Activated CD8-positive, alpha-beta memory T cell treated with anti-CD3 and anti-CD28 coated beads for 36 hours (primary cell): Measurements from ENCODE around the gene SPACA5B. TPM values are rescaled to one million over a fixed set of nuclear protein-coding genes. Genes with fewer than 3 reads are reported as not detected.
"Not testable (repeated sequence)": the region's sequence is repeated elsewhere in the genome, so short reads cannot be mapped to it uniquely, and the experiment has no call there.

ENCODE experiments used
- CTCF ChIA-PET: fragments of 350-600 bp; sonication (Branson Sonifier 250); formaldehyde crosslinking; loops from one replicate; lab custom pipeline; 2021; ENCODE audit warnings: antibody characterized with exemption; lab: Charles Lee
- POLR2A ChIA-PET: fragments of 350-600 bp; sonication (Branson Sonifier 250); formaldehyde crosslinking; loops from one replicate; lab custom pipeline; 2021; ENCODE audit warnings: antibody characterized with exemption; lab: Charles Lee
- total RNA-seq, 2 experiments: library from RNA; stranded (reverse); gene quantifications; one replicate each; pipeline ENCODE4 v1.2.3, GENCODE V29; 2021

The SPACA5B gene
- total RNA-seq, result not detected

- POLR2A ChIA-PET, CTCF ChIA-PET: not testable (repeated sequence)
Observed at GRCh38 chrX:48130326-48130725, at the start of gene SPACA5B. Gene SPACA5B (plus strand): TSS chrX:48130626. CDS start chrX:48130688, 62 bp downstream.

GRCh38 chrX:48083212-48083611 is 47.2 kb upstream of the SPACA5B start:
- ChIA-PET POLR2A (no interaction called here), CTCF (interaction anchor here (0.6 to 1.3 kb wide), 3 partner anchors 56 to 386 kb away, joined by 3 read pairs; no protein-coding TSS in a partner anchor)

GRCh38 chrX:48083706-48084105 is 46.7 kb upstream of the SPACA5B start:
- ChIA-PET POLR2A (no interaction called here), CTCF (interaction anchor here (0.6 kb wide), 1 partner anchor 212 kb away, joined by 3 read pairs; no protein-coding TSS in a partner anchor)

- POLR2A ChIA-PET, result no interaction called here
Observed at GRCh38 chrX:48086082-48086481, 44.3 kb upstream of the SPACA5B start.

GRCh38 chrX:48090123-48090522 is 40.3 kb upstream of the SPACA5B start:
- POLR2A ChIA-PET, result no interaction called here

More at GRCh38 chrX:48086082-48086481, 44.3 kb upstream of the SPACA5B start:
- CTCF ChIA-PET, result no interaction called here

GRCh38 chrX:48092558-48092957 is 37.9 kb upstream of the SPACA5B start:
- CTCF ChIA-PET, POLR2A ChIA-PET: not testable (repeated sequence)

More at GRCh38 chrX:48090123-48090522, 40.3 kb upstream of the SPACA5B start:
- CTCF ChIA-PET, result no interaction called here

- POLR2A ChIA-PET, result no interaction called here
- CTCF ChIA-PET, result no interaction called here
Observed at GRCh38 chrX:48101443-48101842, 29.0 kb upstream of the SPACA5B start.

GRCh38 chrX:48102874-48103374 is 27.5 kb upstream of the SPACA5B start:
- CTCF ChIA-PET, result no interaction called here
- POLR2A ChIA-PET, result no interaction called here

GRCh38 chrX:48107717-48108116 is 22.7 kb upstream of the SPACA5B start:
- ChIA-PET POLR2A (no interaction called here), CTCF (no interaction called here)

GRCh38 chrX:48125286-48125685 is 5.1 kb upstream of the SPACA5B start:
- CTCF ChIA-PET, POLR2A ChIA-PET: not testable (repeated sequence)

GRCh38 chrX:48132308-48132844 is 1.9 kb downstream of the SPACA5B start:
- POLR2A ChIA-PET, CTCF ChIA-PET: not testable (repeated sequence)

- CTCF ChIA-PET, POLR2A ChIA-PET: not testable (repeated sequence)
Observed at GRCh38 chrX:48139076-48139475, 8.7 kb downstream of the SPACA5B start.

- CTCF ChIA-PET, POLR2A ChIA-PET: not testable (repeated sequence)
Observed at GRCh38 chrX:48141810-48142508, 11.5 kb downstream of the SPACA5B start.

GRCh38 chrX:48142697-48143096 is 12.3 kb downstream of the SPACA5B start:
- CTCF ChIA-PET, POLR2A ChIA-PET: not testable (repeated sequence)

- CTCF ChIA-PET, result no interaction called here
- POLR2A ChIA-PET, result no interaction called here
Observed at GRCh38 chrX:48153769-48154168, 23.3 kb downstream of the SPACA5B start.

- POLR2A ChIA-PET, result no interaction called here
- CTCF ChIA-PET, result no interaction called here
Observed at GRCh38 chrX:48154796-48155195, 24.4 kb downstream of the SPACA5B start.

- POLR2A ChIA-PET, result no interaction called here
- CTCF ChIA-PET, result no interaction called here
Observed at GRCh38 chrX:48156014-48156413, 25.6 kb downstream of the SPACA5B start.

- POLR2A ChIA-PET, result no interaction called here
- CTCF ChIA-PET, result no interaction called here
Observed at GRCh38 chrX:48165241-48165640, 34.8 kb downstream of the SPACA5B start.

GRCh38 chrX:48166322-48166721 is 35.9 kb downstream of the SPACA5B start:
- CTCF ChIA-PET, POLR2A ChIA-PET: not testable (repeated sequence)

GRCh38 chrX:48179691-48180090 is 49.3 kb downstream of the SPACA5B start:
- ChIA-PET POLR2A (no interaction called here), CTCF (no interaction called here)

GRCh38 chrX:48180811-48181210 is 50.4 kb downstream of the SPACA5B start:
- ChIA-PET CTCF (no interaction called here), POLR2A (no interaction called here)
